ENCODE measurements around the gene CELF1.

DNA sequence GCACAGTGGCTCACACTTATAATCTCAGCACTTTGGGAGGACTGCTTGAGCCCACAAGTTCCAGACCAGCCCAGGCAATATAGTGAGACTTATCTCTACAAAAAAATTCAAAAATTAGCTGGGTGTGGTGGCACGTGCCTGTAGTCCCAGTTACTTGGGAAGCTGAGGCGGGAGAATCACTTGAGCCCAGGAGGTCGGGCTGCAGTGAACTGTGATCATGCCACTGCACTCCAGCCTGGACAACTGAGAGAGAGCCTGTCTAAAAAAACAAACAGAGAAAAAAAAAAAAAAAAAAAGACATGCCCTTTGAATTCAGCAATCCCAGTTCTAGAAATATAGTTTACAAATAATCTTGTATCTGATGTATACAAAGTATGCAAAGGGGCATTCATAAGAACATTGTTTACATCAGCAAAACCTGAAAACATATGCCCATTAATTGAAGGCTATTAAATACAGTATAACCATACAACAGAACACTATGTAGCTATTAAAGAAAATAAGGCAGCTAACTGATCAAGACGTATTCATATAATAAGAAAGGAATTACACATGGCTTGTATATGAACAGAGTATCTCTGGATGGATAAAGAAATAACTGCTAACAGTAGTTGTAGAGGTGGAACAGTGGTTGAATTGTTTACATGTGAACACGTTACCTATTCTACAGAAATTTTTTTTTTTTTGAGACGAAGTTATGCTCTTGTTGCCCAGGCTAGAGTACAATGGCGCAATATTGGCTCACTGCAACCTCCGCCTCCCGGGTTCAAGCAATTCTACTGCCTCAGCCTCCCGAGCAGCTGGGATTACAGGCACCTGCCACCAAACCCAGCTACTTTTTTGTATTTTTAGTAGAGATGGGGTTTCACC is 35.7 kb downstream of the CELF1 start:
- TF ChIP-seq, protein P1, sequence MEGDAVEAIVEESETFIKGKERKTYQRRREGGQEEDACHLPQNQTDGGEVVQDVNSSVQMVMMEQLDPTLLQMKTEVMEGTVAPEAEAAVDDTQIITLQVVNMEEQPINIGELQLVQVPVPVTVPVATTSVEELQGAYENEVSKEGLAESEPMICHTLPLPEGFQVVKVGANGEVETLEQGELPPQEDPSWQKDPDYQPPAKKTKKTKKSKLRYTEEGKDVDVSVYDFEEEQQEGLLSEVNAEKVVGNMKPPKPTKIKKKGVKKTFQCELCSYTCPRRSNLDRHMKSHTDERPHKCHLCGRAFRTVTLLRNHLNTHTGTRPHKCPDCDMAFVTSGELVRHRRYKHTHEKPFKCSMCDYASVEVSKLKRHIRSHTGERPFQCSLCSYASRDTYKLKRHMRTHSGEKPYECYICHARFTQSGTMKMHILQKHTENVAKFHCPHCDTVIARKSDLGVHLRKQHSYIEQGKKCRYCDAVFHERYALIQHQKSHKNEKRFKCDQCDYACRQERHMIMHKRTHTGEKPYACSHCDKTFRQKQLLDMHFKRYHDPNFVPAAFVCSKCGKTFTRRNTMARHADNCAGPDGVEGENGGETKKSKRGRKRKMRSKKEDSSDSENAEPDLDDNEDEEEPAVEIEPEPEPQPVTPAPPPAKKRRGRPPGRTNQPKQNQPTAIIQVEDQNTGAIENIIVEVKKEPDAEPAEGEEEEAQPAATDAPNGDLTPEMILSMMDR (IDR thresholded peaks at IDR 0.05): no peak
- no peak for TF ChIP-seq EZH2 (IDR thresholded peaks at IDR 0.05; ENCODE audit: borderline replicate concordance, insufficient read depth, low read depth, low read length, poor library complexity, severe bottlenecking)
